HCT116 (cell line): ENCODE measurements around the gene FMR1. TPM values are rescaled to one million over a fixed set of nuclear protein-coding genes. Genes with fewer than 3 reads are reported as not detected.

ENCODE experiments used
- ATAC-seq: fragments of 200-7000 bp; cut with Tn5 transposase; 2 replicates; pipeline ENCODE4 v1.9.1; 2020; ENCODE audit warnings: mild to moderate bottlenecking, moderate library complexity
- BruUV-seq: library from RNA; stranded (reverse); fragments of 400-500 nt; replicated peaks from 2 replicates; lab custom pipeline; 2021; lab: Mats Ljungman, UMichigan
- CTCF ChIA-PET: fragments of 300-600 bp; sonication (Branson Sonifier 250); formaldehyde crosslinking; loops from one replicate; lab custom pipeline; 2021; ENCODE audit warnings: antibody characterized with exemption; lab: Charles Lee
- POLR2A ChIA-PET: fragments of 300-600, 350-600 bp; sonication (Branson Sonifier 250); formaldehyde crosslinking; loops from one replicate; lab custom pipeline; 2021; ENCODE audit warnings: antibody characterized with exemption; lab: Charles Lee
- RAD21 ChIA-PET, 2 experiments: fragments of 300-600 bp; sonication (Branson Sonifier 250); formaldehyde crosslinking; loops; one replicate each; lab custom pipeline; 2023; ENCODE audit warnings: low total read pairs in 2 of 2; ENCODE audit not compliant: uncharacterized antibody in 2 of 2, unreplicated experiment in 2 of 2, low non-redundant PET in 1 of 2; lab: Charles Lee
- DNase-seq: peaks from one replicate; pipeline ENCODE4 v3.0.0-alpha.2; 2010; ENCODE audit warnings: low read depth, low spot score
- H2AFZ ChIP-seq: fragments of 200-600 bp; shearing (Covaris generic), sonication (generic); 2 replicates; pipeline ENCODE4 v1.6.1; 2017; ENCODE audit warnings: low read depth, mixed run types, mixed read lengths, antibody characterized with exemption, low read length; ENCODE audit not compliant: poor library complexity, severe bottlenecking
- H3K27ac ChIP-seq: 2 replicates; pipeline ENCODE4 v1.5.1; 2012; ENCODE audit warnings: low read depth, low read length
- H3K27me3 ChIP-seq: fragments of 200-600 bp; sonication (generic); 2 replicates; pipeline ENCODE4 v1.6.1; 2016; ENCODE audit warnings: mixed run types, low read length, mixed read lengths; ENCODE audit not compliant: insufficient read depth
- H3K36me3 ChIP-seq, 2 experiments: fragments of 200-500 bp in 1 of 2; fragments of 200-600 bp in 1 of 2; sonication (Bioruptor generic) in 1 of 2; sonication (generic) in 1 of 2; 2 replicates each; pipeline versions ENCODE4 v1.5.1 to v1.6.1; 2014 to 2016; ENCODE audit warnings: low read length in 2 of 2, inconsistent platforms in 1 of 2, mixed read lengths in 1 of 2, mixed run types in 1 of 2; ENCODE audit not compliant: insufficient read depth in 2 of 2, control insufficient read depth in 1 of 2
- H3K4me1 ChIP-seq, 2 experiments: fragments of 200-600 bp in 1 of 2; sonication (generic) in 1 of 2; 2 replicates each; pipeline versions ENCODE4 v1.5.1 to v1.6.1; 2012 to 2017; ENCODE audit warnings: low read length in 2 of 2, inconsistent platforms in 1 of 2, mild to moderate bottlenecking in 1 of 2, mixed read lengths in 1 of 2, mixed run types in 1 of 2, moderate library complexity in 1 of 2; ENCODE audit not compliant: insufficient read depth in 2 of 2, control insufficient read depth in 1 of 2
- H3K4me2 ChIP-seq: fragments of 200-600 bp; sonication (generic); 2 replicates; pipeline ENCODE4 v1.6.1; 2017; ENCODE audit warnings: mixed run types, low read length, mixed read lengths
- H3K4me3 ChIP-seq, 2 experiments: fragments of 200-600 bp in 1 of 2; sonication (generic) in 1 of 2; replicated peaks in 1 of 2; 2 replicates each; pipeline ENCODE4 v1.5.1; 2011 to 2016; ENCODE audit warnings: low read length in 2 of 2, control low read depth in 1 of 2, low read depth in 1 of 2, mild to moderate bottlenecking in 1 of 2, mixed read lengths in 1 of 2, mixed run types in 1 of 2
- H3K79me2 ChIP-seq: fragments of 200-600 bp; sonication (generic); 2 replicates; pipeline ENCODE4 v1.6.1; 2017; ENCODE audit warnings: mild to moderate bottlenecking, mixed run types, low read length, moderate library complexity, mixed read lengths; ENCODE audit not compliant: insufficient read depth
- H3K9ac ChIP-seq: fragments of 200-600 bp; sonication (generic); 2 replicates; pipeline ENCODE4 v1.6.1; 2016; ENCODE audit warnings: low read length, mixed read lengths
- H3K9me2 ChIP-seq: fragments of 200-600 bp; sonication (generic), shearing (Covaris generic); 2 replicates; pipeline ENCODE4 v1.6.1; 2017; ENCODE audit warnings: mixed run types, mild to moderate bottlenecking, moderate library complexity; ENCODE audit not compliant: insufficient read depth
- H3K9me3 ChIP-seq, 2 experiments: fragments of 200-500 bp in 1 of 2; fragments of 200-600 bp in 1 of 2; sonication (Bioruptor generic) in 1 of 2; sonication (generic) in 1 of 2; 2 replicates each; pipeline ENCODE4 v1.6.1; 2014 to 2017; ENCODE audit warnings: low read length in 2 of 2, mixed read lengths in 2 of 2, inconsistent platforms in 1 of 2, low read depth in 1 of 2, mild to moderate bottlenecking in 1 of 2, mixed run types in 1 of 2, moderate library complexity in 1 of 2; ENCODE audit not compliant: control insufficient read depth in 1 of 2, insufficient read depth in 1 of 2
- H4K20me1 ChIP-seq: fragments of 200-600 bp; sonication (generic), shearing (Covaris generic); 2 replicates; pipeline ENCODE4 v1.6.1; 2017; ENCODE audit warnings: mixed run types, mild to moderate bottlenecking, moderate library complexity; ENCODE audit not compliant: insufficient read depth
- CBX3 ChIP-seq: IDR thresholded peaks from 2 replicates; pipeline ENCODE4 v1.6.1; 2012; ENCODE audit warnings: low read depth
- CEBPB ChIP-seq: IDR thresholded peaks from 2 replicates; pipeline ENCODE4 v1.6.1; 2012; ENCODE audit warnings: low read depth
- ELF1 ChIP-seq: IDR thresholded peaks from 2 replicates; pipeline ENCODE4 v1.6.1; 2012; ENCODE audit warnings: low read depth, borderline replicate concordance
- EZH2phosphoT487 ChIP-seq: fragments of 200-600 bp; IDR thresholded peaks from 2 replicates; pipeline ENCODE4 v1.6.1; 2018; ENCODE audit warnings: antibody characterized with exemption, borderline replicate concordance
- FOSL1 ChIP-seq: IDR thresholded peaks from 2 replicates; pipeline ENCODE4 v1.6.1; 2012; ENCODE audit warnings: low read depth
- MAX ChIP-seq: IDR thresholded peaks from 2 replicates; pipeline ENCODE4 v1.6.1; 2012
- POLR2A ChIP-seq: IDR thresholded peaks from 2 replicates; pipeline ENCODE4 v1.7.0; 2011; ENCODE audit warnings: borderline replicate concordance; ENCODE audit not compliant: insufficient read depth, insufficient read length; ENCODE audit errors: extremely low read depth
- POLR2AphosphoS5 ChIP-seq: IDR thresholded peaks from 2 replicates; pipeline ENCODE4 v1.6.1; 2011; ENCODE audit warnings: mild to moderate bottlenecking, low read depth, low read length, moderate library complexity
- RAD21 ChIP-seq: IDR thresholded peaks from 2 replicates; pipeline ENCODE4 v1.6.1; 2012; ENCODE audit warnings: low read depth, mild to moderate bottlenecking
- REST ChIP-seq: IDR thresholded peaks from 2 replicates; pipeline ENCODE4 v1.6.1; 2012; ENCODE audit warnings: low read depth
- SP1 ChIP-seq: IDR thresholded peaks from 2 replicates; pipeline ENCODE4 v1.6.1; 2012; ENCODE audit warnings: low read depth
- TCF7L2 ChIP-seq: IDR thresholded peaks from 2 replicates; pipeline ENCODE4 v1.7.0; 2011; ENCODE audit warnings: borderline replicate concordance, inconsistent platforms; ENCODE audit not compliant: insufficient read depth, insufficient read length; ENCODE audit errors: extremely low read depth
- YY1 ChIP-seq: IDR thresholded peaks from 2 replicates; pipeline ENCODE4 v1.6.1; 2011; ENCODE audit warnings: low read length, low read depth, moderate library complexity, mild to moderate bottlenecking; ENCODE audit not compliant: insufficient replicate concordance; ENCODE audit errors: extremely low read depth
- ZFX ChIP-seq: fragments of 450-650 bp; IDR thresholded peaks from 2 replicates; pipeline ENCODE4 v1.6.1; 2017
- ZNF274 ChIP-seq: fragments of 200-500 bp; sonication (Bioruptor generic); IDR thresholded peaks from 2 replicates; pipeline ENCODE4 v1.6.1; 2014; ENCODE audit warnings: mild to moderate bottlenecking, low read depth, low read length, inconsistent platforms
- intact Hi-C: fragments of 100-400 bp; cut with micrococcal nuclease; formaldehyde crosslinking; loops from 2 replicates; pipeline ENCODE4 v1.10.0; 2022
- total RNA-seq: library from RNA; stranded (reverse); gene quantifications from one replicate; pipeline ENCODE4 v1.2.1, GENCODE V29; 2021; ENCODE audit not compliant: unreplicated experiment
- TF ChIP-seq, protein P1 (sequence below): IDR thresholded peaks from 2 replicates; pipeline ENCODE4 v1.6.1; 2011; ENCODE audit warnings: mild to moderate bottlenecking, low read length, moderate library complexity; ENCODE audit not compliant: insufficient replicate concordance; ENCODE audit errors: extremely low read depth

The FMR1 gene
- total RNA-seq, 1 experiment from 2014 or later, result 31.1 TPM

DNA sequence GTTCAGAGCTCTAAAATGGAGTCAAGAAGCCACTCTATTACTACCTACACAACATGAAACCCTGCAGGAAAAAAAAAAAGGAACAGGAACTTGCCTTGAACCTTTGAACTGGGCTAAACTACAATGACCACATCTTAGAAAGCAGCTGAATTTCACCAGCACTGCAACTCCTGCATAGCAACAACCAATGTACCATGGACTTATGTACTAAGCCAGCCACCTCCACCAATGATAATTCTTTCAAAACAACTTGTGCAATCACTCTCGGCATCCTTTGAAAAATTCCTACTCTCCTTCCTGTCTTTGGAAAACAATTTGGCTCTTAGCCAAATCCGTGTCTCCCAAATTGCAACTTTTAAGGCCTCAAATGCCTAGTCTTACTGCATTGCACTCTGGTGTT, 26.8 kb upstream of the FMR1 start (continued):
- TF ChIP-seq REST (no peak), ELF1 (no peak), ZNF274 (no peak), ZFX (no peak), MAX (no peak), POLR2AphosphoS5 (no peak)

DNA sequence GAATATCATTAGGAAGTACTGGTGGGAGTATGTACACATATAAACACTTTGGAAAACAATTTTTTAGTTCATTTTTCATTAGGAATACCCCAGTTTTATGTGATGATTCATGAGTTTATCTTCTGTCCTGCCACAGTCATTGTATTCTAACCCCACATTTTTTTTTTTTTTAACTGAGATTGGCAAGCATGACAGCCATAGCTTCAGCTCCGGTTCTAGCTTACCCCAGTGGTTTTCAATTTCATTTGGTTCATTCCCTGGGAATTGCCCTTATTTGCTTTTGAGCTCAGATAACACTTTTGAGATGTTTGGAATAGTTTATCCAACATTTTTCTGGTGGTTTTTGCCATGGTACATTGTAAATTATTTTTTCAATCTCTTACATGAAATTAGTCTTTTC, 21.0 kb upstream of the FMR1 start:
- Histone ChIP-seq H2AFZ (no peak overlapping the region), H3K36me3 (no peaks in the 10 kb centered on the region), H3K9me3 (no peaks in the 10 kb centered on the region), H3K9me2 (no peaks in the 10 kb centered on the region), H3K4me1 (no peaks in the 10 kb centered on the region), H3K4me3 (no peak overlapping the region), H3K9ac (no peak overlapping the region), H3K79me2 (no peaks in the 10 kb centered on the region), H4K20me1 (no peaks in the 10 kb centered on the region), H3K27ac (no peak overlapping the region), H3K27me3 (no peaks in the 10 kb centered on the region), H3K4me2 (no peak overlapping the region)
- no peak for ATAC-seq
- no TSS peak for BruUV-seq
- intact Hi-C loops, result no loop called here
- DNase-seq, result no peak
- TF ChIP-seq TCF7L2 (no peak), ELF1 (no peak), RAD21 (no peak), SP1 (no peak), EZH2phosphoT487 (no peak), CBX3 (no peak), YY1 (no peak), FOSL1 (no peak), CEBPB (no peak), POLR2A (no peak), ZNF274 (no peak)
- TF ChIP-seq, protein P1, sequence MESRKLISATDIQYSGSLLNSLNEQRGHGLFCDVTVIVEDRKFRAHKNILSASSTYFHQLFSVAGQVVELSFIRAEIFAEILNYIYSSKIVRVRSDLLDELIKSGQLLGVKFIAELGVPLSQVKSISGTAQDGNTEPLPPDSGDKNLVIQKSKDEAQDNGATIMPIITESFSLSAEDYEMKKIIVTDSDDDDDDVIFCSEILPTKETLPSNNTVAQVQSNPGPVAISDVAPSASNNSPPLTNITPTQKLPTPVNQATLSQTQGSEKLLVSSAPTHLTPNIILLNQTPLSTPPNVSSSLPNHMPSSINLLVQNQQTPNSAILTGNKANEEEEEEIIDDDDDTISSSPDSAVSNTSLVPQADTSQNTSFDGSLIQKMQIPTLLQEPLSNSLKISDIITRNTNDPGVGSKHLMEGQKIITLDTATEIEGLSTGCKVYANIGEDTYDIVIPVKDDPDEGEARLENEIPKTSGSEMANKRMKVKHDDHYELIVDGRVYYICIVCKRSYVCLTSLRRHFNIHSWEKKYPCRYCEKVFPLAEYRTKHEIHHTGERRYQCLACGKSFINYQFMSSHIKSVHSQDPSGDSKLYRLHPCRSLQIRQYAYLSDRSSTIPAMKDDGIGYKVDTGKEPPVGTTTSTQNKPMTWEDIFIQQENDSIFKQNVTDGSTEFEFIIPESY, result no peak
- CTCF ChIA-PET, result no interaction called here
- POLR2A ChIA-PET, result interaction anchor here (0.6 kb wide), 1 partner anchor 45 kb away, joined by 3 read pairs; no protein-coding TSS in a partner anchor
- RAD21 ChIA-PET, result no interaction called here
